Measurements from ENCODE around the gene NKX1-1.

Gene NKX1-1

GRCh38 chr4:1449833-1450741 is 43.8 kb upstream of the NKX1-1 start:
- no peak for TF ChIP-seq CTCF (IDR thresholded peaks at IDR 0.05)
- Mint-ChIP-seq H3K9me3 (peaks cover 21% of the 10 kb centered on the region), H3K27me3 (ENCODE audit: low read depth, poor library complexity) (peaks cover 29% of the 10 kb centered on the region), H3K4me1 (no peaks in the 10 kb centered on the region), H3K27ac (no peak overlapping the region), H3K4me3 (no peak overlapping the region), H3K36me3 (ENCODE audit: low read depth) (no peaks in the 10 kb centered on the region)
- DNase-seq = no peak

GRCh38 chr4:1449475-1449832 is 43.2 kb upstream of the NKX1-1 start:
- Mint-ChIP-seq H3K36me3 (ENCODE audit: low read depth) (no peaks in the 10 kb centered on the region), H3K27ac (no peak overlapping the region), H3K27me3 (ENCODE audit: low read depth, poor library complexity) (peaks cover 29% of the 10 kb centered on the region), H3K4me1 (no peaks in the 10 kb centered on the region), H3K4me3 (no peak overlapping the region), H3K9me3 (peaks cover 21% of the 10 kb centered on the region)
- DNase-seq = no peak
- no peak for TF ChIP-seq CTCF (IDR thresholded peaks at IDR 0.05)

GRCh38 chr4:1448589-1449420 is 42.6 kb upstream of the NKX1-1 start:
- DNase-seq = no peak
- Mint-ChIP-seq H3K4me1 (no peaks in the 10 kb centered on the region), H3K9me3 (peaks cover 18% of the 10 kb centered on the region), H3K36me3 (ENCODE audit: low read depth) (no peaks in the 10 kb centered on the region), H3K27ac (no peak overlapping the region), H3K4me3 (no peak overlapping the region), H3K27me3 (ENCODE audit: low read depth, poor library complexity) (peaks cover 30% of the 10 kb centered on the region)
- no peak for TF ChIP-seq CTCF (IDR thresholded peaks at IDR 0.05)

GRCh38 chr4:1447676-1448588 is 41.7 kb upstream of the NKX1-1 start:
- peaks cover 9% of the 10 kb centered on the region for H3K9me3 Mint-ChIP-seq
- no peak for TF ChIP-seq CTCF (IDR thresholded peaks at IDR 0.05)
- H3K4me3 Mint-ChIP-seq = no peak overlapping the region
- no peak overlapping the region for H3K27ac Mint-ChIP-seq
- no peaks in the 10 kb centered on the region for H3K4me1 Mint-ChIP-seq
- no peaks in the 10 kb centered on the region for H3K36me3 Mint-ChIP-seq (ENCODE audit: low read depth)
- peaks cover 33% of the 10 kb centered on the region for H3K27me3 Mint-ChIP-seq (ENCODE audit: low read depth, poor library complexity)
- no peak for DNase-seq

- no peaks in the 10 kb centered on the region for H3K36me3 Mint-ChIP-seq (ENCODE audit: low read depth)
- H3K9me3 Mint-ChIP-seq = no peaks in the 10 kb centered on the region
- DNase-seq = no peak
- no peak overlapping the region for H3K4me3 Mint-ChIP-seq
- no peak for TF ChIP-seq CTCF (IDR thresholded peaks at IDR 0.05)
- no peak overlapping the region for H3K27ac Mint-ChIP-seq
- peaks cover 35% of the 10 kb centered on the region for H3K27me3 Mint-ChIP-seq (ENCODE audit: low read depth, poor library complexity)
- no peaks in the 10 kb centered on the region for H3K4me1 Mint-ChIP-seq
Measured at GRCh38 chr4:1446502-1447386, 40.5 kb upstream of the NKX1-1 start.
